HEK293T (cell line): ENCODE results near the gene CTIF.

Experiments
- CTCF ChIA-PET: fragments of 350-600 bp; formaldehyde crosslinking; extraction: SDS; loops from one replicate; lab custom pipeline; 2021; ENCODE audit warnings: antibody characterized with exemption, inconsistent platforms; lab: Yijun Ruan, JAX
- POLR2A ChIA-PET: fragments of 350-600 bp; formaldehyde crosslinking; extraction: SDS; loops from one replicate; lab custom pipeline; 2020; ENCODE audit warnings: antibody characterized with exemption, inconsistent platforms; lab: Yijun Ruan, JAX
- DNase-seq: peaks from one replicate; pipeline ENCODE4 v3.0.0; 2012; ENCODE audit warnings: mixed read lengths; ENCODE audit errors: extremely low spot score
- ARNT ChIP-seq: fragments of 450-650 bp; IDR thresholded peaks from 2 replicates; pipeline ENCODE4 v1.6.1; 2017; ENCODE audit warnings: mild to moderate bottlenecking
- BHLHE40 ChIP-seq: fragments of 450-650 bp; IDR thresholded peaks from 2 replicates; pipeline ENCODE4 v1.6.1; 2016; ENCODE audit warnings: mild to moderate bottlenecking, moderate library complexity, borderline replicate concordance
- CTBP1 ChIP-seq: fragments of 450-650 bp; IDR thresholded peaks from 2 replicates; pipeline ENCODE4 v1.6.1; 2016; ENCODE audit warnings: borderline replicate concordance
- ELF4 ChIP-seq: fragments of 450-650 bp; IDR thresholded peaks from 2 replicates; pipeline ENCODE4 v1.6.1; 2017; ENCODE audit warnings: antibody characterized with exemption
- FOXA1 ChIP-seq: fragments of 450-650 bp; IDR thresholded peaks from 2 replicates; pipeline ENCODE4 v1.6.1; 2016; ENCODE audit warnings: mild to moderate bottlenecking
- FOXK2 ChIP-seq: fragments of 450-650 bp; IDR thresholded peaks from 2 replicates; pipeline ENCODE4 v1.6.1; 2016; ENCODE audit warnings: mild to moderate bottlenecking
- FOXM1 ChIP-seq: fragments of 450-650 bp; IDR thresholded peaks from 2 replicates; pipeline ENCODE4 v1.6.1; 2017; ENCODE audit warnings: mild to moderate bottlenecking, borderline replicate concordance
- HDGF ChIP-seq: fragments of 450-650 bp; IDR thresholded peaks from 2 replicates; pipeline ENCODE4 v1.6.1; 2017; ENCODE audit warnings: antibody characterized with exemption, borderline replicate concordance
- L3MBTL2 ChIP-seq: fragments of 450-650 bp; conservative IDR thresholded peaks from 2 replicates; pipeline ENCODE4 v1.6.1; 2016; ENCODE audit warnings: mild to moderate bottlenecking
- LEF1 ChIP-seq: fragments of 450-650 bp; IDR thresholded peaks from 2 replicates; pipeline ENCODE4 v1.6.1; 2017; ENCODE audit warnings: mild to moderate bottlenecking, borderline replicate concordance
- NFRKB ChIP-seq: fragments of 450-650 bp; IDR thresholded peaks from 2 replicates; pipeline ENCODE4 v1.6.1; 2016; ENCODE audit warnings: mild to moderate bottlenecking, moderate library complexity
- PKNOX1 ChIP-seq: fragments of 450-650 bp; IDR thresholded peaks from 2 replicates; pipeline ENCODE4 v1.6.1; 2016
- SP1 ChIP-seq: fragments of 450-650 bp; IDR thresholded peaks from 2 replicates; pipeline ENCODE4 v1.6.1; 2017
- SUZ12 ChIP-seq: fragments of 450-650 bp; IDR thresholded peaks from 2 replicates; pipeline ENCODE4 v1.6.1; 2016; ENCODE audit warnings: mild to moderate bottlenecking
- TARDBP ChIP-seq: fragments of 450-650 bp; IDR thresholded peaks from 2 replicates; pipeline ENCODE4 v1.6.1; 2016
- ZNF384 ChIP-seq: fragments of 450-650 bp; IDR thresholded peaks from 2 replicates; pipeline ENCODE4 v1.6.1; 2016

The CTIF gene

GRCh38 chr18:48742706-48743475 lies 204.1 kb downstream of the CTIF start:
- no peak for TF ChIP-seq BHLHE40
- no peak for TF ChIP-seq SUZ12
- no peak for TF ChIP-seq HDGF
- TF ChIP-seq TARDBP, result no peak
- TF ChIP-seq PKNOX1, result no peak
- no peak for TF ChIP-seq FOXK2
- TF ChIP-seq CTBP1, result no peak
- no peak for TF ChIP-seq FOXA1
- TF ChIP-seq ARNT, result no peak
- TF ChIP-seq LEF1, result no peak
- TF ChIP-seq L3MBTL2, result no peak
- TF ChIP-seq NFRKB, result no peak
- TF ChIP-seq SP1, result no peak
- TF ChIP-seq ZNF384, result no peak
- TF ChIP-seq ELF4, result no peak
- no peak for TF ChIP-seq FOXM1
- ChIA-PET CTCF (no interaction called here), POLR2A (no interaction called here)
- DNase-seq, result no peak

GRCh38 chr18:48743886-48744285 lies 205.1 kb downstream of the CTIF start:
- DNase-seq, result no peak
- TF ChIP-seq ZNF384, result no peak
- no peak for TF ChIP-seq CTBP1
- TF ChIP-seq SP1, result no peak
- no peak for TF ChIP-seq L3MBTL2
- TF ChIP-seq TARDBP, result no peak
- no peak for TF ChIP-seq FOXK2
- no peak for TF ChIP-seq FOXA1
- ChIA-PET CTCF (no interaction called here), POLR2A (no interaction called here)

- ChIA-PET CTCF (no interaction called here), POLR2A (no interaction called here)
- TF ChIP-seq FOXM1 (no peak), NFRKB (no peak), ELF4 (no peak), SP1 (no peak), ZNF384 (no peak), SUZ12 (no peak), L3MBTL2 (no peak), FOXK2 (no peak), CTBP1 (no peak), HDGF (no peak), TARDBP (no peak), FOXA1 (no peak), ARNT (no peak), LEF1 (no peak), BHLHE40 (no peak), PKNOX1 (no peak)
- DNase-seq, result no peak
Measured at GRCh38 chr18:48745293-48745692, 206.5 kb downstream of the CTIF start.

GRCh38 chr18:48749768-48750167 lies 210.9 kb downstream of the CTIF start:
- CTCF ChIA-PET, result no interaction called here
- no peak for TF ChIP-seq PKNOX1
- TF ChIP-seq SP1, result no peak
- TF ChIP-seq SUZ12, result no peak
- no peak for TF ChIP-seq HDGF
- TF ChIP-seq ELF4, result no peak
- TF ChIP-seq ARNT, result no peak
- TF ChIP-seq CTBP1, result no peak
- TF ChIP-seq LEF1, result no peak
- TF ChIP-seq FOXM1, result no peak
- TF ChIP-seq FOXA1, result no peak
- no peak for DNase-seq
- POLR2A ChIA-PET, result no interaction called here

GRCh38 chr18:48750485-48751175 lies 211.8 kb downstream of the CTIF start:
- no peak for TF ChIP-seq SUZ12
- no peak for TF ChIP-seq HDGF
- no peak for TF ChIP-seq SP1
- no peak for TF ChIP-seq L3MBTL2
- CTCF ChIA-PET, result no interaction called here
- POLR2A ChIA-PET, result no interaction called here
- no peak for DNase-seq

GRCh38 chr18:48751727-48752468 lies 213.1 kb downstream of the CTIF start:
- POLR2A ChIA-PET, result no interaction called here
- no peak for DNase-seq
- TF ChIP-seq TARDBP (no peak), LEF1 (no peak), NFRKB (no peak), CTBP1 (no peak)
- CTCF ChIA-PET, result no interaction called here
